Dendritic cell treated with granulocyte-macrophage colony-stimulating factor and Interleukin-4, amounts not matched to agents 40 ng/mL and 50 ng/mL, for 4 days (primary cell): ENCODE measurements around the gene APOL1.
"Not testable (repeated sequence)": the region's sequence is repeated elsewhere in the genome, so short reads cannot be mapped to it uniquely, and the experiment has no call there.

Experiments
- H3K27ac Mint-ChIP-seq: one replicate; pipeline ENCODE4 v1.8.0; 2022; ENCODE audit warnings: mild to moderate bottlenecking, mixed read lengths
- H3K27me3 Mint-ChIP-seq: one replicate; pipeline ENCODE4 v1.8.0; 2022; ENCODE audit warnings: mild to moderate bottlenecking, mixed read lengths
- H3K36me3 Mint-ChIP-seq: one replicate; pipeline ENCODE4 v1.8.0; 2022; ENCODE audit warnings: low read depth, mixed read lengths
- H3K4me1 Mint-ChIP-seq: one replicate; pipeline ENCODE4 v1.8.0; 2022; ENCODE audit warnings: low read depth, mixed read lengths
- H3K4me3 Mint-ChIP-seq: one replicate; pipeline ENCODE4 v1.8.0; 2022; ENCODE audit warnings: mild to moderate bottlenecking, moderate library complexity, mixed read lengths
- H3K9me3 Mint-ChIP-seq: one replicate; pipeline ENCODE4 v1.8.0; 2022; ENCODE audit warnings: mixed read lengths
- intact Hi-C: fragments of 100-400 bp; cut with micrococcal nuclease; formaldehyde crosslinking; loops from one replicate; pipeline ENCODE4 v1.15.0; 2022

APOL1 gene

GRCh38 chr22:36280379-36280778 is 27.4 kb downstream of the APOL1 start:
- no peaks in the 10 kb centered on the region for H3K9me3 Mint-ChIP-seq
- no peak overlapping the region for H3K4me3 Mint-ChIP-seq
- intact Hi-C loops = no loop called here
- peaks cover 35% of the 10 kb centered on the region for H3K4me1 Mint-ChIP-seq
- no peak overlapping the region for H3K27ac Mint-ChIP-seq
- peaks cover 55% of the 10 kb centered on the region for H3K36me3 Mint-ChIP-seq
- H3K27me3 Mint-ChIP-seq = no peaks in the 10 kb centered on the region

GRCh38 chr22:36281781-36282327 is 28.9 kb downstream of the APOL1 start:
- peak overlapping the region; percentile 20 for H3K27ac Mint-ChIP-seq
- no peaks in the 10 kb centered on the region for H3K9me3 Mint-ChIP-seq
- H3K36me3 Mint-ChIP-seq = peaks cover 70% of the 10 kb centered on the region
- H3K4me3 Mint-ChIP-seq = no peak overlapping the region
- H3K4me1 Mint-ChIP-seq = peaks cover 35% of the 10 kb centered on the region
- intact Hi-C loops = no loop called here
- H3K27me3 Mint-ChIP-seq = no peaks in the 10 kb centered on the region

- intact Hi-C loops = no loop called here
- peaks cover 35% of the 10 kb centered on the region for H3K4me1 Mint-ChIP-seq
- no peak overlapping the region for H3K4me3 Mint-ChIP-seq
- H3K27ac Mint-ChIP-seq = peak overlapping the region; percentile 20
- no peaks in the 10 kb centered on the region for H3K9me3 Mint-ChIP-seq
- peaks cover 75% of the 10 kb centered on the region for H3K36me3 Mint-ChIP-seq
- no peaks in the 10 kb centered on the region for H3K27me3 Mint-ChIP-seq
These were observed 29.4 kb downstream of the APOL1 start for GRCh38 chr22:36282328-36282831.

GRCh38 chr22:36284171-36284571 is 31.2 kb downstream of the APOL1 start:
- intact Hi-C loops = no loop called here
- no peak overlapping the region for H3K4me3 Mint-ChIP-seq
- H3K36me3 Mint-ChIP-seq = peaks cover 93% of the 10 kb centered on the region
- H3K9me3 Mint-ChIP-seq = no peaks in the 10 kb centered on the region
- H3K27me3 Mint-ChIP-seq = no peaks in the 10 kb centered on the region
- peak overlapping the region; percentile 11 for H3K27ac Mint-ChIP-seq
- peaks cover 26% of the 10 kb centered on the region for H3K4me1 Mint-ChIP-seq

GRCh38 chr22:36285017-36285416 is 32.1 kb downstream of the APOL1 start:
- Mint-ChIP-seq H3K4me3 (no peak overlapping the region), H3K27me3 (no peaks in the 10 kb centered on the region), H3K9me3 (no peaks in the 10 kb centered on the region), H3K36me3 (peaks cover 100% of the 10 kb centered on the region), H3K27ac (no peak overlapping the region), H3K4me1 (peaks cover 18% of the 10 kb centered on the region)
- intact Hi-C loops = no loop called here

- Mint-ChIP-seq H3K36me3 (peaks cover 100% of the 10 kb centered on the region), H3K4me1 (peaks cover 13% of the 10 kb centered on the region), H3K4me3 (no peak overlapping the region), H3K9me3 (no peaks in the 10 kb centered on the region), H3K27me3 (no peaks in the 10 kb centered on the region), H3K27ac (no peak overlapping the region)
- intact Hi-C loops = no loop called here
These were observed 32.6 kb downstream of the APOL1 start for GRCh38 chr22:36285545-36285944.

- peaks cover 7% of the 10 kb centered on the region for H3K4me1 Mint-ChIP-seq
- H3K36me3 Mint-ChIP-seq = peaks cover 99% of the 10 kb centered on the region
- no peaks in the 10 kb centered on the region for H3K27me3 Mint-ChIP-seq
- intact Hi-C loops = no loop called here
- peak overlapping the region; percentile 4 for H3K27ac Mint-ChIP-seq
- no peak overlapping the region for H3K4me3 Mint-ChIP-seq
- no peaks in the 10 kb centered on the region for H3K9me3 Mint-ChIP-seq
These were observed 33.4 kb downstream of the APOL1 start for GRCh38 chr22:36286096-36286957.

- Mint-ChIP-seq H3K4me3 (no peak overlapping the region), H3K9me3 (no peaks in the 10 kb centered on the region), H3K4me1 (peaks cover 13% of the 10 kb centered on the region), H3K27ac (no peak overlapping the region), H3K27me3 (no peaks in the 10 kb centered on the region), H3K36me3 (peaks cover 99% of the 10 kb centered on the region)
- intact Hi-C loops = no loop called here
These were observed 35.1 kb downstream of the APOL1 start for GRCh38 chr22:36287881-36288515.

- Mint-ChIP-seq H3K36me3 (peaks cover 99% of the 10 kb centered on the region), H3K9me3 (no peaks in the 10 kb centered on the region), H3K4me1 (peaks cover 13% of the 10 kb centered on the region), H3K27me3 (no peaks in the 10 kb centered on the region), H3K4me3 (no peak overlapping the region), H3K27ac (no peak overlapping the region)
- intact Hi-C loops = no loop called here
These were observed 35.9 kb downstream of the APOL1 start for GRCh38 chr22:36288571-36289405.

- Mint-ChIP-seq H3K27ac (no peak overlapping the region), H3K9me3 (no peaks in the 10 kb centered on the region), H3K4me3 (no peak overlapping the region), H3K27me3 (no peaks in the 10 kb centered on the region), H3K4me1 (peaks cover 13% of the 10 kb centered on the region), H3K36me3 (peaks cover 99% of the 10 kb centered on the region)
- intact Hi-C loops = no loop called here
These were observed 36.5 kb downstream of the APOL1 start for GRCh38 chr22:36289406-36289870.

GRCh38 chr22:36289948-36290371 is 37.0 kb downstream of the APOL1 start:
- H3K4me3 Mint-ChIP-seq, H3K27me3 Mint-ChIP-seq, H3K27ac Mint-ChIP-seq, intact Hi-C loops, H3K9me3 Mint-ChIP-seq: not testable (repeated sequence)
- H3K36me3 Mint-ChIP-seq = peaks cover 99% of the 10 kb centered on the region
- peaks cover 13% of the 10 kb centered on the region for H3K4me1 Mint-ChIP-seq

GRCh38 chr22:36290391-36291075 is 37.6 kb downstream of the APOL1 start:
- H3K4me3 Mint-ChIP-seq, H3K27me3 Mint-ChIP-seq, H3K27ac Mint-ChIP-seq, H3K9me3 Mint-ChIP-seq, intact Hi-C loops: not testable (repeated sequence)
- H3K4me1 Mint-ChIP-seq = peaks cover 13% of the 10 kb centered on the region
- H3K36me3 Mint-ChIP-seq = peaks cover 99% of the 10 kb centered on the region
